ENCODE results near the gene FTCDNL1.

DNA sequence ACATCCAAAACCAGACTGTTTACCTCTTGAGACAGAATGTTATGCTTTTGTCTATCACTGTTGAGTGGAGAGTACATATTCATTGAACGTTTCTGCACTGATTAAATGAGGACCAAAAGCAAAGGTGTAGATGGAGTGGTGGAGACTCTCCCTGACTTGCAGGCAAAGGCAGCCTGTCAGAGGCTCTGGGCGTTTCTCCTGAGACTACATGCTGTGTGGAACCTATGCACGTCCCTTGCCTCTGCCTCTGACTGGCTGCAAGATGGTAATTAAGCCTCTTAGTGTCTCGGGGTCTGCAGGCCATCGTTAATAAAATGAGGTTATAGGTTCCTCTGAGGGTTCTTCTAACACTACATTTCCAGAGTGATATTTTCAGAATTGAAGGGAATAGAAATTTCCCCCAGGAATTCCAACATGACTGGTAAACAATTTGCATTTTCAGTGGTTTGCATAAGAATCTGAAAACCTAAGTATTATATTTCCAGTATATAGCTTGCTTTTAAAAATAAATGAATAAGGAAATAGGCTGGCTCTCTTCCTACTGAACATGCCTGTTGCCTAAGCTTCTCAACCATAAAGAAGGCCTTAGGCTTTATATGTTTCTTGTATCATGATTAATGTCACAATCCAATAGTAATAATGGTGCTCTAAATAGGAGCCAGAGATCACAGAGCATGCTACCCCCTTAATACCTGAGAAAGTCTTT lies 107.4 kb downstream of the FTCDNL1 start:
- TF ChIP-seq RAD51 (IDR thresholded peaks at IDR 0.05; ENCODE audit: borderline replicate concordance, low read depth): no peak
- no peak for TF ChIP-seq NBN (IDR thresholded peaks at IDR 0.05; ENCODE audit: low read depth)
- no peak for TF ChIP-seq HDAC2 (IDR thresholded peaks at IDR 0.05)

Data from K562 (cell line).